Measurements from ENCODE around the gene IRF2BP2.

IRF2BP2 gene

DNA sequence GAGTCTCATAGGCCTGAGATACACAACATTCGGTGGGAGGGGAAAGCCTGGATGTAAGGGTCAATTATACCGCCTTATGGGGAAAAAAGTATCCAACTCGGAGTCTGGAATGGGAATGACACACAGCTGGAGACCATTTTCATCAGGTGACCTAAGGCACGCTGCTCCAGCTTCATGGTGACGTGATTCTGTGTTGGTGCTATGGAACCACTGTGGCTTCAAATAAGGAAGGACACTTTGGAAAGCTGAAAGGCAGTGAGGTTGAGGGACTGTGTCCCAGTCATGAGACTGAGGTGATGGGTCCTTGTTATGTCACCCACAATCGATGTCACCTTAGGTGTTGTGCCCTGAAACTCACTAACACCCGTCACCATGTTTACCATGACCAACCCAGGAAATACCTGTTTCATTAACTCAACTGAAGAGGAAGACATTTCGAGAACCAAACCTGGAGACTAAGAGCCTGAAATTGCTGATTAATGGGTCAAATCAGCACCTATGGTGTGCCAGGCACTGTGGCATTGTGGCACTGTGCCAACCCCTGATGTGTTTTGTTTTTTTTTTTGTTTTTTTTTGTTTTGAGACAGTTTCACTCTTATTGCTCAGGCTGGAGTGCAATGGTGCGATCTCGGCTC, 54.5 kb downstream of the IRF2BP2 start:
- DNase-seq (ENCODE audit: low read depth) = no peak

DNA sequence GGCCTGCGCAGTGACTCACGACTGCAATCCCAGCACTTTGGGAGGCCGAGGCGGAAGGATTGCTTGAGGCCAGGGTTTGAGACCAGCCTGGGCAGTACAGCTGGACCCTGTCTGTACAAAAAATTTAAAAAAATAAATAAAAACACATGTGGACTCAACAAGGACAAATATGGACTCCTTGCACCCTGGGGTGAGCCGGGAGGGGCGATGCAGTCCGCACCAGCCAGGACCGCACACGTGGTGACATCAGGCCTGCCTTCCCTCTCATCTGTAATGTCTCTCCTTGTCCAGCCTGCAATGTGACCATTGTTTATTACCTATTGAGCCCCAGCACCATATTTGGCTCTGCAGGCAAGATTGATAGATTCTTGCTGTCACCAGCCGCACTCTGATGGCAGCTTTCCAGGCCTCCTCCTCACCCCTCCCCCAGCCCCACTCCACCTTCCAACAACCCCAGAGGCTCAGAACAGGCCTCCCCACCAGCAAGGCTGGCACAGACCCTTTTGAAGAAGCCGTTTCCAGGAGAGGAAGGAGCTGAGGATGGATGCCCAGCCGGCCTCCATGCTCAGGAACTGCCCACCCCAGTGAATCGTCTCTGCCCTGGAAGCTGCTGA, 55.2 kb downstream of the IRF2BP2 start:
- no peak for DNase-seq (ENCODE audit: low read depth)
